B cell (primary cell): ENCODE measurements around the gene SLC2A10.

ENCODE experiments used
- EZH2 ChIP-seq: IDR thresholded peaks from 2 replicates; pipeline ENCODE4 v1.6.1; 2012; ENCODE audit warnings: borderline replicate concordance, low read depth, mild to moderate bottlenecking, moderate library complexity, low read length; ENCODE audit not compliant: insufficient read depth, poor library complexity, severe bottlenecking
- TF ChIP-seq, protein P1 (sequence below): fragments of 200-600 bp; IDR thresholded peaks from one replicate; pipeline ENCODE4 v1.8.0; 2022; ENCODE audit warnings: antibody characterized with exemption, mild to moderate bottlenecking

GRCh38 chr20:46779831-46780230 lies 70.4 kb downstream of the SLC2A10 start:
- no peak for TF ChIP-seq EZH2
- TF ChIP-seq, protein P1, sequence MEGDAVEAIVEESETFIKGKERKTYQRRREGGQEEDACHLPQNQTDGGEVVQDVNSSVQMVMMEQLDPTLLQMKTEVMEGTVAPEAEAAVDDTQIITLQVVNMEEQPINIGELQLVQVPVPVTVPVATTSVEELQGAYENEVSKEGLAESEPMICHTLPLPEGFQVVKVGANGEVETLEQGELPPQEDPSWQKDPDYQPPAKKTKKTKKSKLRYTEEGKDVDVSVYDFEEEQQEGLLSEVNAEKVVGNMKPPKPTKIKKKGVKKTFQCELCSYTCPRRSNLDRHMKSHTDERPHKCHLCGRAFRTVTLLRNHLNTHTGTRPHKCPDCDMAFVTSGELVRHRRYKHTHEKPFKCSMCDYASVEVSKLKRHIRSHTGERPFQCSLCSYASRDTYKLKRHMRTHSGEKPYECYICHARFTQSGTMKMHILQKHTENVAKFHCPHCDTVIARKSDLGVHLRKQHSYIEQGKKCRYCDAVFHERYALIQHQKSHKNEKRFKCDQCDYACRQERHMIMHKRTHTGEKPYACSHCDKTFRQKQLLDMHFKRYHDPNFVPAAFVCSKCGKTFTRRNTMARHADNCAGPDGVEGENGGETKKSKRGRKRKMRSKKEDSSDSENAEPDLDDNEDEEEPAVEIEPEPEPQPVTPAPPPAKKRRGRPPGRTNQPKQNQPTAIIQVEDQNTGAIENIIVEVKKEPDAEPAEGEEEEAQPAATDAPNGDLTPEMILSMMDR: no peak
